HFF-Myc (cell line): ENCODE measurements around the gene ACTR10.

ENCODE experiments used
- DNase-seq: peaks from one replicate; pipeline ENCODE4 v3.0.0-alpha.2; 2011; ENCODE audit warnings: low read depth; ENCODE audit errors: extremely low read depth
- H3K4me3 ChIP-seq: replicated peaks from 2 replicates; pipeline ENCODE4 v1.5.1; 2011; ENCODE audit warnings: low read depth, mild to moderate bottlenecking, control low read depth, low read length
- CTCF ChIP-seq: IDR thresholded peaks from 2 replicates; pipeline ENCODE4 v1.5.1; 2012; ENCODE audit warnings: mild to moderate bottlenecking, low read depth, low read length, control low read depth; ENCODE audit errors: missing control alignments

ACTR10 gene

GRCh38 chr14:58199726-58200479 lies at the start of gene ACTR10:
Gene ACTR10 (plus strand): TSS chr14:58200149. CDS start chr14:58200218, 69 bp downstream.
- peak within 1 kb of the TSS; percentile 93 for H3K4me3 ChIP-seq
- peak; percentile 30 for DNase-seq
- no peak for TF ChIP-seq CTCF

- H3K4me3 ChIP-seq = no peak overlapping the region
- no peak for TF ChIP-seq CTCF
- DNase-seq = no peak
These were observed 49.6 kb upstream of the ACTR10 start for GRCh38 chr14:58150243-58150805.

- DNase-seq = no peak
- no peak for TF ChIP-seq CTCF
These were observed 48.6 kb upstream of the ACTR10 start for GRCh38 chr14:58151133-58152013.

GRCh38 chr14:58152014-58152857 lies 47.7 kb upstream of the ACTR10 start, which contains the start of gene ARMH4:
Gene ARMH4 (minus strand): TSS chr14:58152213. CDS start chr14:58139358, 12,855 bp downstream.
- DNase-seq = no peak
- H3K4me3 ChIP-seq = peak within 1 kb of the TSS; percentile 50
- no peak for TF ChIP-seq CTCF

More at GRCh38 chr14:58151133-58152013, 48.6 kb upstream of the ACTR10 start:
- H3K4me3 ChIP-seq = peak overlapping the region; percentile 50

GRCh38 chr14:58160561-58160960 lies 39.4 kb upstream of the ACTR10 start:
- DNase-seq = no peak
- TF ChIP-seq CTCF = no peak
- no peak overlapping the region for H3K4me3 ChIP-seq
